Muscle layer of duodenum (tissue), 2 donors: ENCODE measurements around the gene INTS7.

Experiments used
- H3K27ac ChIP-seq: one replicate; pipeline ENCODE4 v1.7.0; 2013; ENCODE audit warnings: mild to moderate bottlenecking, low read length
- H3K27me3 ChIP-seq: one replicate; pipeline ENCODE4 v1.7.0; 2013; ENCODE audit warnings: low read depth, mild to moderate bottlenecking, control low read depth, low read length
- H3K36me3 ChIP-seq, 2 donors: one replicate each; pipeline ENCODE4 v1.7.0; 2013; ENCODE audit warnings: low read length in 2 of 2, control low read depth in 1 of 2, mild to moderate bottlenecking in 1 of 2; ENCODE audit not compliant: insufficient read depth in 2 of 2, control insufficient read depth in 1 of 2
- H3K4me1 ChIP-seq, 2 donors: one replicate each; pipeline ENCODE4 v1.7.0; 2013; ENCODE audit warnings: low read length in 2 of 2, mild to moderate bottlenecking in 2 of 2, control low read depth in 1 of 2, moderate library complexity in 1 of 2; ENCODE audit not compliant: insufficient read depth in 2 of 2, control insufficient read depth in 1 of 2
- H3K4me3 ChIP-seq, 2 donors: one replicate each; pipeline ENCODE4 v1.7.0; 2013; ENCODE audit warnings: low read length in 2 of 2, low read depth in 1 of 2, mild to moderate bottlenecking in 1 of 2
- H3K9me3 ChIP-seq, 2 donors: one replicate each; pipeline ENCODE4 v1.7.0; 2013; ENCODE audit warnings: low read length in 2 of 2, control low read depth in 1 of 2, mild to moderate bottlenecking in 1 of 2; ENCODE audit not compliant: control insufficient read depth in 1 of 2
- donor health status: healthy.

The INTS7 gene

GRCh38 chr1:211915924-211916323 lies 119.4 kb downstream of the INTS7 start:
- Histone ChIP-seq H3K9me3 (no peaks in the 10 kb centered on the region), H3K4me3 (no peak overlapping the region), H3K27ac (no peak overlapping the region), H3K36me3 (no peaks in the 10 kb centered on the region), H3K27me3 (no peaks in the 10 kb centered on the region), H3K4me1 (peaks cover 6 to 17% of the 10 kb centered on the region in 2 donors)

DNA sequence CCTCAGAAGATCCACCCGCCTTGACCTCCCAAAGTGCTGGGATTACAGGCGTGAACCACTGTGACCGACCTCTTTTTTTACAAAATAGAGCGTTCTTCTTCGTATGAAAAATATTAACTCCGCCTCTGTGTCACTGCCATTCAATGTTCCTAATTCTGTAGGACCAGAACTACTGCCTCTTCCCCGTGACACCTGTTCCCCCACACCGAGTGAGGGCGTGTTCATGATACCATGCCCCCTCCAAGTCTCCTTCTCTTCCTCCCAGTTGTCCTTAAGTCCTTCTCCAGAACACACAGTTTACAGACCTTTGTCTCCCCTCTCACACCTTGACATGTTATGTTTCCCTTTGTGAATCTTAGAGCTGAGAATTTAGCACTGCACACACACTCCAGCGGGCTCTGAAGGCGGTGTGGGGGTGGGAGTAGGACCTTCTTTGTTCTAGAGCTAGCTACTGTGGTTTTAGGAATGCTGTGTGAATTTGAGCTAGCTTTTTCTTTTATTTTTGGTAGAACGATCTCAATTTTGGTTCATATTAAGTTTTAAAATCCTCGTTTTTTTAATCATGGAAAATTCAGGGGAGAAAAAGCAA lies 122.4 kb downstream of the INTS7 start:
- Histone ChIP-seq H3K4me3 (no peak overlapping the region), H3K4me1 (peaks cover 3 to 15% of the 10 kb centered on the region in 2 donors), H3K27me3 (no peaks in the 10 kb centered on the region), H3K9me3 (no peaks in the 10 kb centered on the region), H3K27ac (no peak overlapping the region), H3K36me3 (no peaks in the 10 kb centered on the region)

DNA sequence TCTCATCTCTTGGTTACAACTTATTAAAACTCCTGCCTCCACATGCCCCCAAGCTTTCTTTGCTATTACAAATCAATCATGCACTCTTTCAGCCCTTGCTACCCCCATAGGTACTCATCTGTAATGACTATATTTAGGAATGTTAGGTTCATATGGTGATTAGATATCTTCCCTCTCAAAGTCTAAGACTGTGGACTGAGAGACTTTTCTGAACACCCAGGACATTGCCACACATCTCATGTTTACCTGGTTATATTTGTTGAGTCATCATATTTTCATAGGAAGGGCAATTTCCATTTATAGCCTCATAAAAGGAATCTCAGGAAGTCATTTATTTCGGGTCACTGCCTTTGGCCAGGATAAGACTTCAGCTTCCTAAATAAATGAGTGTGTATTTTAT lies 123.3 kb downstream of the INTS7 start:
- no peak overlapping the region for H3K4me3 ChIP-seq
- no peaks in the 10 kb centered on the region for H3K27me3 ChIP-seq
- no peak overlapping the region for H3K27ac ChIP-seq
- no peaks in the 10 kb centered on the region for H3K9me3 ChIP-seq
- H3K36me3 ChIP-seq = no peaks in the 10 kb centered on the region
- H3K4me1 ChIP-seq = peaks cover 3 to 8% of the 10 kb centered on the region in 2 donors

- H3K9me3 ChIP-seq = no peaks in the 10 kb centered on the region
- no peak overlapping the region for H3K27ac ChIP-seq
- H3K4me3 ChIP-seq = no peak overlapping the region
- H3K4me1 ChIP-seq = peaks cover 0 to 8% of the 10 kb centered on the region in 2 donors
- no peaks in the 10 kb centered on the region for H3K27me3 ChIP-seq
- H3K36me3 ChIP-seq = no peaks in the 10 kb centered on the region
These were observed 124.4 kb downstream of the INTS7 start for GRCh38 chr1:211910913-211911485.

- Histone ChIP-seq H3K9me3 (no peaks in the 10 kb centered on the region), H3K4me1 (peaks cover 0 to 8% of the 10 kb centered on the region in 2 donors), H3K27ac (no peak overlapping the region), H3K36me3 (no peaks in the 10 kb centered on the region), H3K27me3 (no peaks in the 10 kb centered on the region), H3K4me3 (no peak overlapping the region)
These were observed 125.1 kb downstream of the INTS7 start for GRCh38 chr1:211910113-211910884.

GRCh38 chr1:211909395-211909794 lies 126.0 kb downstream of the INTS7 start:
- Histone ChIP-seq H3K27ac (no peak overlapping the region), H3K4me1 (peaks cover 0 to 8% of the 10 kb centered on the region in 2 donors)

GRCh38 chr1:211908951-211909350 lies 126.4 kb downstream of the INTS7 start:
- Histone ChIP-seq H3K4me1 (peaks cover 0 to 8% of the 10 kb centered on the region in 2 donors), H3K4me3 (no peak overlapping the region), H3K27ac (no peak overlapping the region), H3K27me3 (no peaks in the 10 kb centered on the region), H3K36me3 (no peaks in the 10 kb centered on the region), H3K9me3 (no peaks in the 10 kb centered on the region)

More at GRCh38 chr1:211909395-211909794, 126.0 kb downstream of the INTS7 start:
- no peaks in the 10 kb centered on the region for H3K9me3 ChIP-seq
- H3K36me3 ChIP-seq = no peaks in the 10 kb centered on the region
- no peak overlapping the region for H3K4me3 ChIP-seq
- no peaks in the 10 kb centered on the region for H3K27me3 ChIP-seq

GRCh38 chr1:211908453-211908852 lies 126.9 kb downstream of the INTS7 start:
- Histone ChIP-seq H3K9me3 (no peaks in the 10 kb centered on the region), H3K4me1 (peaks cover 0 to 8% of the 10 kb centered on the region in 2 donors), H3K27me3 (no peaks in the 10 kb centered on the region), H3K4me3 (no peak overlapping the region), H3K27ac (no peak overlapping the region), H3K36me3 (no peaks in the 10 kb centered on the region)

GRCh38 chr1:211903490-211904245 lies 131.7 kb downstream of the INTS7 start:
- Histone ChIP-seq H3K4me1 (no peaks in the 10 kb centered on the region), H3K36me3 (no peaks in the 10 kb centered on the region), H3K4me3 (no peak overlapping the region), H3K9me3 (no peaks in the 10 kb centered on the region), H3K27me3 (no peaks in the 10 kb centered on the region), H3K27ac (no peak overlapping the region)

DNA sequence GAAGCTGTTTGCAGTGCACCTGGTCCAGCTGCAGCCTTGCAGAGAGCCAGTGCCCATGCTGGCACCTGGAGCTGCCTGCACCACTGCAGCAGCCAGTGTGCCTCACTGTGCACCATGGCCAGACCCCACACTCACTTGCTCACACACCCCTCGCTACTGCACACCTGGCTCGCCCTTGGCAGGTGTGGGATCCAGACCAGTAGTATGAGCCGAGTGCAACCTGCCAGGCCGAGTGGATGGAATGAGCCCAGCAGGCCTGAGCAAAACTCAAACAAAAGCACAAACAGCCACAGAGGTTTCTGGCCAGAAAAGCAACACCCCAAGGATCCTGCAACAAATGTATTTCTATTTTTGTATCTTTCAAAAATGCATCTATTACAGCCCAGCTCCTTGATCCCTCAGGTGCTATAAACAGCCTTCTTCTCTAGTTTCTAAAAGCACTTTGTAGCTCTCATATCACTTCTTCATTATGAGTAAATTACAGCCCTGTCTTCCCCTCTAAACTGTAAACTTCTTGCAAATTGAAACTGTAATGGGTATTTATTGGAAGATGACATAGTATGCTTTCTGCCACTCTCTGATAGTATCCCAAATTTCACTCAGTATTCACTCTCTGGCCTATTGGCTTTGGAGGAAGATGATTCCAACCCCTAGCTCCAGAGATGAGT lies 132.6 kb downstream of the INTS7 start:
- Histone ChIP-seq H3K36me3 (no peaks in the 10 kb centered on the region), H3K27ac (no peak overlapping the region), H3K4me3 (no peak overlapping the region), H3K4me1 (no peaks in the 10 kb centered on the region), H3K9me3 (no peaks in the 10 kb centered on the region), H3K27me3 (no peaks in the 10 kb centered on the region)

GRCh38 chr1:211901945-211902344 lies 133.4 kb downstream of the INTS7 start:
- Histone ChIP-seq H3K27ac (no peak overlapping the region), H3K27me3 (no peaks in the 10 kb centered on the region), H3K36me3 (no peaks in the 10 kb centered on the region), H3K9me3 (no peaks in the 10 kb centered on the region), H3K4me3 (no peak overlapping the region), H3K4me1 (no peaks in the 10 kb centered on the region)
